ENCODE results near the gene ABHD2. TPM values are rescaled to one million over a fixed set of nuclear protein-coding genes. Genes with fewer than 3 reads are reported as not detected.

Gene ABHD2
- total and polyA plus RNA-seq, 9 of the 15 experiments (the other 6 are each of a cell fraction or from before 2014, with no cell fraction given), result 16.9 to 99.8 (median 47.5) TPM

GRCh38 chr15:89198196-89198595 lies 109.9 kb downstream of the ABHD2 start:
- H3K79me2 ChIP-seq (ENCODE audit: control insufficient read depth, insufficient read depth, low read length), result no peaks in the 10 kb centered on the region
- H3K9ac ChIP-seq (ENCODE audit: insufficient read depth in 1 of 2, low read depth in 2 of 2, low read length in 2 of 2), result no peak overlapping the region
- DNase-seq (ENCODE audit: extremely low read depth in 1 of 4, low spot score in 3 of 4) (no peak), FAIRE-seq (peak; percentile 11), ATAC-seq (no peak)
- H3K4me1 ChIP-seq (replicated peaks in 1 of 2; ENCODE audit: control insufficient read depth in 2 of 2, insufficient read depth in 2 of 2, low read length in 2 of 2), result no peaks in the 10 kb centered on the region; a peak in 1 of 5 replicates
- peaks cover 4% of the 10 kb centered on the region for H3K9me1 ChIP-seq (ENCODE audit: control insufficient read depth, insufficient read depth, low read length)
- H3K4me2 ChIP-seq (ENCODE audit: insufficient read depth, low read length), result no peak overlapping the region
- ChIA-PET CTCF (ENCODE audit: low intra/inter-chr PET ratio) (no interaction called here), POLR2A (interaction anchor here (0.7 kb wide), 1 partner anchor 104 kb away, joined by 4 read pairs; no protein-coding TSS in a partner anchor)
- WGBS (ENCODE audit: insufficient coverage, low coverage, missing lambda C conversion rate), result 66% methylated on average over 2 of the region's 2 CpGs
- no peaks in the 10 kb centered on the region for H3K9me3 ChIP-seq (replicated peaks; ENCODE audit: control insufficient read depth, insufficient read depth, low read depth, low read length)
- intact Hi-C loops (cut with micrococcal nuclease) (no loop called here), in situ Hi-C loops (cut with MboI) (no loop called here)
- no peak overlapping the region for H3K27ac ChIP-seq (ENCODE audit: extremely low read depth, low read depth, low read length)
- H4K20me1 ChIP-seq (replicated peaks; ENCODE audit: control insufficient read depth, insufficient read depth, low read length), result no peaks in the 10 kb centered on the region
- H3K27me3 ChIP-seq (ENCODE audit: control insufficient read depth in 2 of 2, insufficient read depth in 2 of 2, low read length in 2 of 2), result no peaks in the 10 kb centered on the region
- H3K36me3 ChIP-seq (ENCODE audit: control insufficient read depth, insufficient read depth, low read length), result peaks cover 60% of the 10 kb centered on the region
- no TSS peak for BruUV-seq (replicated peaks)
- no peak overlapping the region for H3K4me3 ChIP-seq
- no peak overlapping the region for H2AFZ ChIP-seq (ENCODE audit: low read depth, low read length)
- TF ChIP-seq ZFP1 (CRISPR knock-in tag; IDR thresholded peaks at IDR 0.05) (no peak), SNRNP70 (optimal IDR thresholded peaks at IDR 0.05; ENCODE audit: low read depth, low read length) (no peak), NFRKB (IDR thresholded peaks at IDR 0.05; ENCODE audit: low read depth) (no peak), C11orf30 (IDR thresholded peaks at IDR 0.05; ENCODE audit: low read depth) (no peak), NFE2L1 (tag; IDR thresholded peaks at IDR 0.05; ENCODE audit: borderline replicate concordance, low read depth) (no peak), ELK3 (CRISPR knock-in tag; IDR thresholded peaks at IDR 0.05) (no peak), ZSCAN29 (IDR thresholded peaks at IDR 0.05) (no peak), PML (IDR thresholded peaks at IDR 0.05; ENCODE audit: low read length) (no peak), NCOA6 (IDR thresholded peaks at IDR 0.05) (no peak), ZKSCAN3 (CRISPR knock-in tag; IDR thresholded peaks at IDR 0.05) (no peak), TAF7 (tag; IDR thresholded peaks at IDR 0.05) (no peak), POLR2G (IDR thresholded peaks at IDR 0.05; ENCODE audit: low read depth, low read length) (no peak), ZNF780A (CRISPR knock-in tag; IDR thresholded peaks at IDR 0.05) (no peak), ZNF717 (CRISPR knock-in tag; IDR thresholded peaks at IDR 0.05) (no peak), CCNT2 (IDR thresholded peaks at IDR 0.05; ENCODE audit: borderline replicate concordance, extremely low read depth, insufficient read length, low read depth, low read length) (no peak), RREB1 (CRISPR knock-in tag; IDR thresholded peaks at IDR 0.05) (no peak), CBX5 (IDR thresholded peaks at IDR 0.05; ENCODE audit: borderline replicate concordance, low read depth) (no peak)
- TF ChIP-seq, protein P1, sequence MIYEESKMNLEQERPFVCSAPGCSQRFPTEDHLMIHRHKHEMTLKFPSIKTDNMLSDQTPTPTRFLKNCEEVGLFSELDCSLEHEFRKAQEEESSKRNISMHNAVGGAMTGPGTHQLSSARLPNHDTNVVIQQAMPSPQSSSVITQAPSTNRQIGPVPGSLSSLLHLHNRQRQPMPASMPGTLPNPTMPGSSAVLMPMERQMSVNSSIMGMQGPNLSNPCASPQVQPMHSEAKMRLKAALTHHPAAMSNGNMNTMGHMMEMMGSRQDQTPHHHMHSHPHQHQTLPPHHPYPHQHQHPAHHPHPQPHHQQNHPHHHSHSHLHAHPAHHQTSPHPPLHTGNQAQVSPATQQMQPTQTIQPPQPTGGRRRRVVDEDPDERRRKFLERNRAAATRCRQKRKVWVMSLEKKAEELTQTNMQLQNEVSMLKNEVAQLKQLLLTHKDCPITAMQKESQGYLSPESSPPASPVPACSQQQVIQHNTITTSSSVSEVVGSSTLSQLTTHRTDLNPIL (CRISPR knock-in tag; IDR thresholded peaks at IDR 0.05), result no peak
